IMR-90 (cell line): ENCODE data around the gene CNFN. TPM values are rescaled to one million over a fixed set of nuclear protein-coding genes. Genes with fewer than 3 reads are reported as not detected.

Experiments
- ATAC-seq: fragments of 200-7000 bp; cut with Tn5 transposase; 2 replicates; pipeline ENCODE4 v1.9.1; 2020; ENCODE audit warnings: low read depth, mild to moderate bottlenecking, moderate library complexity
- BruUV-seq: library from RNA; stranded (reverse); fragments of 400-500 nt; replicated peaks from 2 replicates; lab custom pipeline; 2021; lab: Mats Ljungman, UMichigan
- CTCF ChIA-PET: fragments of 300-600 bp; formaldehyde crosslinking; extraction: SDS; loops from one replicate; lab custom pipeline; 2021; ENCODE audit warnings: antibody characterized with exemption; lab: Yijun Ruan, JAX
- POLR2A ChIA-PET: fragments of 300-600 bp; sonication (Branson Sonifier 250); formaldehyde crosslinking; loops from one replicate; lab custom pipeline; 2022; ENCODE audit warnings: antibody characterized with exemption; ENCODE audit not compliant: unreplicated experiment; lab: Charles Lee
- DNase-seq: peaks from one replicate; pipeline ENCODE4 v3.0.0; 2013
- H2AFZ ChIP-seq: replicated peaks from 2 replicates; pipeline ENCODE3; 2013; ENCODE audit warnings: low read length, mild to moderate bottlenecking; ENCODE audit not compliant: poor library complexity
- H2AK5ac ChIP-seq: 2 replicates; pipeline ENCODE4 v1.6.1; 2013; ENCODE audit warnings: low read depth, low read length, inconsistent platforms
- H2AK9ac ChIP-seq: replicated peaks from 2 replicates; pipeline ENCODE3; 2013; ENCODE audit warnings: mild to moderate bottlenecking, low read depth, low read length, moderate library complexity; ENCODE audit not compliant: poor library complexity
- H2BK120ac ChIP-seq: 2 replicates; pipeline ENCODE4 v1.6.1; 2013; ENCODE audit warnings: low read depth, low read length, inconsistent platforms
- H2BK15ac ChIP-seq: 3 replicates; pipeline ENCODE4 v1.6.1; 2013; ENCODE audit warnings: low read depth, low read length, inconsistent platforms
- H2BK20ac ChIP-seq: 2 replicates; pipeline ENCODE4 v1.6.1; 2013; ENCODE audit warnings: low read depth, mild to moderate bottlenecking, inconsistent platforms, low read length, moderate library complexity
- H2BK5ac ChIP-seq: 2 replicates; pipeline ENCODE4 v1.6.1; 2013; ENCODE audit warnings: mild to moderate bottlenecking, low read depth, low read length, inconsistent platforms; ENCODE audit not compliant: poor library complexity, severe bottlenecking
- H3K14ac ChIP-seq: replicated peaks from 2 replicates; pipeline ENCODE4 v1.6.1; 2013; ENCODE audit warnings: low read depth, low read length, inconsistent platforms
- H3K18ac ChIP-seq: 2 replicates; pipeline ENCODE4 v1.6.1; 2013; ENCODE audit warnings: low read depth, low read length, control low read depth
- H3K23ac ChIP-seq: 2 replicates; pipeline ENCODE4 v1.6.1; 2013; ENCODE audit warnings: low read depth, low read length, inconsistent platforms
- H3K27ac ChIP-seq: 2 replicates; pipeline ENCODE4 v1.5.1; 2013; ENCODE audit warnings: mild to moderate bottlenecking, control low read depth, low read length; ENCODE audit not compliant: insufficient read depth
- H3K27me3 ChIP-seq: 2 replicates; pipeline ENCODE4 v1.6.1; 2013; ENCODE audit warnings: low read length; ENCODE audit not compliant: control insufficient read depth, insufficient read depth
- H3K36me3 ChIP-seq: 2 replicates; pipeline ENCODE4 v1.6.1; 2013; ENCODE audit warnings: low read length, mixed read lengths; ENCODE audit not compliant: control insufficient read depth, insufficient read depth
- H3K4ac ChIP-seq: 2 replicates; pipeline ENCODE4 v1.6.1; 2013; ENCODE audit warnings: low read depth, low read length, inconsistent platforms
- H3K4me1 ChIP-seq: 2 replicates; pipeline ENCODE4 v1.6.1; 2013; ENCODE audit warnings: low read length, mixed read lengths; ENCODE audit not compliant: control insufficient read depth, insufficient read depth
- H3K4me2 ChIP-seq: 2 replicates; pipeline ENCODE4 v1.6.1; 2013; ENCODE audit warnings: low read depth, mild to moderate bottlenecking, control low read depth, low read length, moderate library complexity
- H3K4me3 ChIP-seq: 2 replicates; pipeline ENCODE4 v1.5.1; 2013; ENCODE audit warnings: low read depth, mild to moderate bottlenecking, control low read depth, low read length, moderate library complexity; ENCODE audit not compliant: insufficient read depth
- H3K56ac ChIP-seq: 2 replicates; pipeline ENCODE4 v1.6.1; 2013; ENCODE audit warnings: low read length, inconsistent platforms; ENCODE audit not compliant: insufficient read depth; ENCODE audit errors: extremely low read depth
- H3K79me1 ChIP-seq, 2 experiments: 2 replicates each; pipeline ENCODE4 v1.6.1; 2013; ENCODE audit warnings: low read length in 2 of 2, inconsistent platforms in 1 of 2, low read depth in 1 of 2
- H3K9ac ChIP-seq: 2 replicates; pipeline ENCODE4 v1.6.1; 2013; ENCODE audit warnings: low read depth, low read length, control low read depth
- H3K9me1 ChIP-seq: 2 replicates; pipeline ENCODE4 v1.6.1; 2013; ENCODE audit warnings: low read length, inconsistent platforms; ENCODE audit not compliant: insufficient read depth
- H3K9me3 ChIP-seq: 2 replicates; pipeline ENCODE4 v1.6.1; 2013; ENCODE audit warnings: low read length; ENCODE audit not compliant: control insufficient read depth, insufficient read depth
- H4K20me1 ChIP-seq: 2 replicates; pipeline ENCODE4 v1.6.1; 2013; ENCODE audit warnings: low read length, inconsistent platforms; ENCODE audit not compliant: insufficient read depth
- H4K5ac ChIP-seq: 2 replicates; pipeline ENCODE4 v1.6.1; 2013; ENCODE audit warnings: mild to moderate bottlenecking, low read depth, low read length, control low read depth
- H4K8ac ChIP-seq, 2 experiments: 2 replicates each; pipeline ENCODE4 v1.6.1; 2013; ENCODE audit warnings: low read depth in 2 of 2, low read length in 2 of 2, control low read depth in 1 of 2, inconsistent platforms in 1 of 2
- H4K91ac ChIP-seq: 2 replicates; pipeline ENCODE4 v1.6.1; 2013; ENCODE audit warnings: low read depth, low read length, inconsistent platforms; ENCODE audit not compliant: insufficient read depth
- RAD21 ChIP-seq: IDR thresholded peaks from 2 replicates; pipeline ENCODE4 v1.6.1; 2012; ENCODE audit warnings: low read length, improper control_type of control experiment
- WGBS, 2 experiments: methylation state at CpG; one replicate each; pipeline versions ENCODE4 v1.1.5 to v1.1.7; 2013; ENCODE audit warnings: missing lambda C conversion rate in 2 of 2; ENCODE audit not compliant: insufficient read length in 1 of 2; ENCODE audit errors: extremely low coverage in 2 of 2; 5-methylcytosine and 5-hydroxymethylcytosine counted together
- dilution Hi-C: fragments of 300-500 bp; cut with HindIII; formaldehyde crosslinking; loops from one replicate; pipeline ENCODE4 v1.14.3; 2018; ENCODE audit warnings: low sequenced_read_pairs; ENCODE audit not compliant: unreplicated experiment
- in situ Hi-C: fragments of 300-500 bp; cut with MboI; formaldehyde crosslinking; loops from 3 replicates; pipeline ENCODE4 v1.14.3; 2019; ENCODE audit warnings: low sequenced_read_pairs, inconsistent platforms, mixed read lengths
- intact Hi-C: fragments of 100-400 bp; cut with micrococcal nuclease; formaldehyde crosslinking; loops from 2 replicates; pipeline ENCODE4 v1.10.0; 2022
- polyA plus RNA-seq, 3 experiments: library from polyadenylated mRNA; depleted of rRNA; stranded (reverse); fragments of >200 nt; gene quantifications; 2 replicates each; pipeline ENCODE4 v1.2.3, GENCODE V29; 2012; ENCODE audit warnings: low replicate concordance in 1 of 3
- total RNA-seq: library from RNA; depleted of rRNA; stranded (reverse); fragments of >200 nt; gene quantifications from 2 replicates; pipeline ENCODE4 v1.2.3, GENCODE V29; 2012
- TF ChIP-seq, protein P1 (sequence below): fragments of 150-350 bp; IDR thresholded peaks from 2 replicates; pipeline ENCODE4 v1.6.1; 2016; ENCODE audit warnings: low read depth, mild to moderate bottlenecking, low read length, moderate library complexity, borderline replicate concordance

CNFN gene
- total and polyA plus RNA-seq, 2 of the 4 experiments (the other 2 are of a cell fraction): 1.2 TPM; not detected in 1

DNA sequence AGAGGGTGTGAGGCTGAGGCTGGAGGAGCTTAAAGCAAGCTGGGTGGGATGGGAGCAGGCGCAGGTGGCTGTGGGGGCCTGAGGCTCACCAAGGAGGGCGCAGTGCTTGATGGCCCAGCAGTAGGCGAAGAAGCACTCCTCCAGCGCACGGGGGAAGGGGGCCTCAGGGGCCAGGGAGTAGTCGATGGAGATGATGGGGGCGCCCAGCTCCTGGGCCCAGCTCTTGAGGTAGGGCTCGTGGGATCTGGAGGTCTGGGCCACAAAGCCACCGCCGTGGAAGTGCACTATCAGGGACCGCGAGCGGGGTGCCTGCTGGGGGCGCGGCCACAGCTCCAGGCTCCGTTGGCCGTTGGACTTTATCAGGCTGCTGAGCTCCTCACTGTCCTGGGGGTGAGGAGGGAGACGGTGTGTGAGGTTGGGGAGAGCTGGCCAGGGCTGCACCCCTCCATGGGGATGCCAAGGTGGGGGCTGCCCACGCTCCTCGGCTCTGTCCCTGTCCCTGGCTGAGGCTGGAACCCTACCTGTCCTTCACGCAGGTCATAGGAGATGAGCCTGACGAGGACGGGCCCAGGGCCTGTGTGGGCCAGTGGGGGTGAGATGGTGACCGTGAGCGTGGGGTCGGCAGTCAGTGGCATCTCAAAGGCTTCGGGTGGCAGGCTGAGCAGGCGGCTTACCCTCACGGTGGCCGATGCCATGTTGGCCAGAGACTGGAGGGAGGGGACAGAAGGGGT is 17.2 kb upstream of the CNFN start:
- H3K9ac ChIP-seq: no peak overlapping the region
- no peak overlapping the region for H4K5ac ChIP-seq
- WGBS, 2 experiments: 95% methylated on average over 8 of the region's 30 CpGs; no CpG with 5 or more reads in 1 of the 2 experiments
- peaks cover 0 to 4% of the 10 kb centered on the region in 2 experiments; a peak in 1 of 4 replicates for H3K79me1 ChIP-seq
- H4K8ac ChIP-seq: no peak overlapping the region
- no peak overlapping the region for H2BK120ac ChIP-seq
- DNase-seq (no peak), ATAC-seq (no peak)
- H3K18ac ChIP-seq: no peak overlapping the region
- H4K20me1 ChIP-seq: peaks cover 15% of the 10 kb centered on the region
- peaks cover 1% of the 10 kb centered on the region; the same call in 1 of the 2 replicates for H3K36me3 ChIP-seq
- H3K27me3 ChIP-seq: no peaks in the 10 kb centered on the region
- no peak overlapping the region for H3K4ac ChIP-seq
- ChIA-PET POLR2A (no interaction called here), CTCF (no interaction called here)
- H3K56ac ChIP-seq: no peak overlapping the region
- no peak overlapping the region for H3K23ac ChIP-seq
- H3K9me3 ChIP-seq: no peaks in the 10 kb centered on the region
- intact Hi-C loops: loop anchor here (10.0 kb wide), 1 partner anchor 272 kb away; the partner anchor contains the start of gene POU2F2
- in situ Hi-C loops: no loop called here
- H3K4me1 ChIP-seq: 0 out of 2 replicates have a peak, but pooled peaks cover 4% of the 10 kb centered on the region
- no peak overlapping the region for H2AK5ac ChIP-seq
- dilution Hi-C loops: no loop called here
- no peak overlapping the region for H3K4me2 ChIP-seq
- H2AK9ac ChIP-seq: peak overlapping the region; percentile 16
- no peak overlapping the region for H3K14ac ChIP-seq
- no peak overlapping the region for H2BK5ac ChIP-seq
- H2BK15ac ChIP-seq: no peak overlapping the region
- H3K4me3 ChIP-seq: no peak overlapping the region
- H2BK20ac ChIP-seq: no peak overlapping the region
- TF ChIP-seq RAD21: no peak
- TF ChIP-seq, protein P1, sequence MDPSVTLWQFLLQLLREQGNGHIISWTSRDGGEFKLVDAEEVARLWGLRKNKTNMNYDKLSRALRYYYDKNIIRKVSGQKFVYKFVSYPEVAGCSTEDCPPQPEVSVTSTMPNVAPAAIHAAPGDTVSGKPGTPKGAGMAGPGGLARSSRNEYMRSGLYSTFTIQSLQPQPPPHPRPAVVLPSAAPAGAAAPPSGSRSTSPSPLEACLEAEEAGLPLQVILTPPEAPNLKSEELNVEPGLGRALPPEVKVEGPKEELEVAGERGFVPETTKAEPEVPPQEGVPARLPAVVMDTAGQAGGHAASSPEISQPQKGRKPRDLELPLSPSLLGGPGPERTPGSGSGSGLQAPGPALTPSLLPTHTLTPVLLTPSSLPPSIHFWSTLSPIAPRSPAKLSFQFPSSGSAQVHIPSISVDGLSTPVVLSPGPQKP: no peak
- H3K9me1 ChIP-seq: 0 out of 2 replicates have a peak, but pooled peaks cover 4% of the 10 kb centered on the region
- no peak overlapping the region for H4K91ac ChIP-seq
- H2AFZ ChIP-seq: no peak overlapping the region
- no TSS peak for BruUV-seq
- no peak overlapping the region for H3K27ac ChIP-seq
